ENCODE results near the gene ZNRF1. TPM values are rescaled to one million over a fixed set of nuclear protein-coding genes. Genes with fewer than 3 reads are reported as not detected.

Gene ZNRF1
- total RNA-seq (10 to 100 TPM in 1 of 6 donors, 1 to 10 TPM in 5; 5.4 to 11.4 (median 8.1) TPM), polyA plus RNA-seq (1 to 10 TPM; 5.3 to 7.9 TPM)

DNA sequence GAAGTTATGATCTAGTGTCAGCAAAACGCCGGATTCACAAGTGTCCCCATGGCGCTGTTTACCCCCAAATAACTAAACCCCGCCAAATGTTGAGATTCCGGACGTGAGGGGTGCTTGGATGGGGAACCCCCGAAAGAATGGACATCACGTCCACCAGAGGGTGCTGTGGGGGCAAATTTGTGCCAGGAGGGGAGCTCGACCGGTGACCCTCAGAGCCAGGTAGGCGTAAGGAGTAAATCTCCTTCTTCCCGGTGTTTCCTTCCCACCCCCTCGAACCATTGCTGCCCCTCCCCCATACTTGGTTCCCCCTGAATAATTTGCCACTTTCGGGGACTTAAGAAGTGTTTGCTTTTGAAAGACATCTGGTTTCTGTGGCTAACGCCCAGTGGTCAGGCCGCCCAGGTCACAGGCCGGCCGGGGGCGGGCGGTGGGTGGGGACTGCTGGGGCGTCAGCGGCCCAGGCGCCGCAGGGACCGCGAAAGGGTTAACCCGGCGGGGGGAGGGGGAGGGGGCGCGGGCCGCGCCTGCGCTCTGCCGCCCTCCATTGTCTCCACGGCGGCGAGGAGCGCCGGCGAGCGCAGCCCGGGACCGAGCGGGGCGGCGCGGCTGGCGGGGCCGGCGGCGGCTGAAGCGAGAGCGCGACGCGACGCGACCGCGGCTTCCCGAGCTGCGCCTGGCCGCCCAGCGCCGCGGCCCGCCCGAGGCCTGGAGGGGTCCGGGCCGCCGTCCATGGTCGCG lies at the start of gene ZNRF1:
ZNRF1 (plus strand) TSS at position 544 of the 738 bp plus-strand sequence. CDS start 648 bp downstream, outside the sequence.
- ATAC-seq (peak; percentile 84 to 89 (median 86)), FAIRE-seq (no peak), DNase-seq (peak; percentile 75 to 95 (median 87))
- no peaks in the 10 kb centered on the region for H3K36me3 ChIP-seq
- intact Hi-C loops (cut with DNase I): loop anchor here in 2 of 3 donors (5.0 kb wide), 1 partner anchor 114 kb away; no protein-coding TSS in a partner anchor
- no peaks in the 10 kb centered on the region for H3K27me3 ChIP-seq
- peaks cover 5 to 16% (median 7%) of the 10 kb centered on the region in 3 donors for H3K4me1 ChIP-seq
- H3K9me3 ChIP-seq: no peaks in the 10 kb centered on the region
- H3K4me3 ChIP-seq: peak within 1 kb of the TSS; percentile 63 to 87 (median 73)
- 1% methylated on average over 30 to 73 of the region's 73 CpGs for WGBS, 2 donors
- TF ChIP-seq, protein P1, sequence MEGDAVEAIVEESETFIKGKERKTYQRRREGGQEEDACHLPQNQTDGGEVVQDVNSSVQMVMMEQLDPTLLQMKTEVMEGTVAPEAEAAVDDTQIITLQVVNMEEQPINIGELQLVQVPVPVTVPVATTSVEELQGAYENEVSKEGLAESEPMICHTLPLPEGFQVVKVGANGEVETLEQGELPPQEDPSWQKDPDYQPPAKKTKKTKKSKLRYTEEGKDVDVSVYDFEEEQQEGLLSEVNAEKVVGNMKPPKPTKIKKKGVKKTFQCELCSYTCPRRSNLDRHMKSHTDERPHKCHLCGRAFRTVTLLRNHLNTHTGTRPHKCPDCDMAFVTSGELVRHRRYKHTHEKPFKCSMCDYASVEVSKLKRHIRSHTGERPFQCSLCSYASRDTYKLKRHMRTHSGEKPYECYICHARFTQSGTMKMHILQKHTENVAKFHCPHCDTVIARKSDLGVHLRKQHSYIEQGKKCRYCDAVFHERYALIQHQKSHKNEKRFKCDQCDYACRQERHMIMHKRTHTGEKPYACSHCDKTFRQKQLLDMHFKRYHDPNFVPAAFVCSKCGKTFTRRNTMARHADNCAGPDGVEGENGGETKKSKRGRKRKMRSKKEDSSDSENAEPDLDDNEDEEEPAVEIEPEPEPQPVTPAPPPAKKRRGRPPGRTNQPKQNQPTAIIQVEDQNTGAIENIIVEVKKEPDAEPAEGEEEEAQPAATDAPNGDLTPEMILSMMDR (IDR thresholded peaks at IDR 0.05): peak; percentile 37 to 62 (median 50)
- peak within 1 kb of the TSS; percentile 54 to 84 (median 70) for H3K27ac ChIP-seq

GRCh38 chr16:74949309-74949708 lies 49.5 kb upstream of the ZNRF1 start:
- intact Hi-C loops (cut with DNase I): no loop called here
- FAIRE-seq (no peak), DNase-seq (no peak), ATAC-seq (no peak)
- Histone ChIP-seq H3K27ac (no peak overlapping the region), H3K9me3 (no peaks in the 10 kb centered on the region), H3K4me1 (no peaks in the 10 kb centered on the region), H3K4me3 (no peak overlapping the region), H3K27me3 (no peaks in the 10 kb centered on the region), H3K36me3 (peaks cover 0 to 15% (median 0%) of the 10 kb centered on the region in 3 donors)
- TF ChIP-seq, protein P1 (IDR thresholded peaks at IDR 0.05): no peak
- 98 to 99% methylated on average over 3 of the region's 3 CpGs for WGBS, 2 donors

DNA sequence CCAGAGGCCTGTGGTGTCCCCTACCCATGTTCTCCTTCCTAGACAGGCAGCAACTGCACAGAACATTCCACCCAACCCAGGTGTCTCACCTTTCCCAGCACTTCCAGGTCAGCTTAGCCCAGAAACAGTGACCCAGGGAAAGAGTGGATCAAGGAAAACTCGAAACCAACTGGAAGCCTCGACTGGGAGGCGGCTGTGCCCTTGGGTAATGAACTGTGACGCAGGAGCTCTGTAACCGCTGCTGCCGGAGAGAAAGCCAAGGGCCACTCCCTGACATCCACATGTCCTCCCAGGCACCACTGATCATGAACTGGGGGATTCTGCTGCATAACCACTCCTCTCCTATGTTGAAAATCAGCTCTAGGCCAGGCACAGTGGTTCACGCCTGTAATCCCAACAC lies 48.3 kb upstream of the ZNRF1 start:
- Histone ChIP-seq H3K4me1 (no peaks in the 10 kb centered on the region), H3K36me3 (peaks cover 0 to 17% (median 4%) of the 10 kb centered on the region in 3 donors), H3K9me3 (no peaks in the 10 kb centered on the region), H3K27me3 (no peaks in the 10 kb centered on the region), H3K4me3 (no peak overlapping the region), H3K27ac (no peak overlapping the region)
- no peak for ATAC-seq
- intact Hi-C loops (cut with DNase I): no loop called here
- TF ChIP-seq, protein P1 (IDR thresholded peaks at IDR 0.05): no peak
- no peak for FAIRE-seq
- WGBS, 2 donors: 93 to 95% methylated on average over 7 of the region's 7 CpGs
- no peak for DNase-seq

GRCh38 chr16:74951206-74951605 lies 47.6 kb upstream of the ZNRF1 start:
- FAIRE-seq: no peak

More at GRCh38 chr16:74951206-74951605, 47.6 kb upstream of the ZNRF1 start:
- Histone ChIP-seq H3K4me1 (no peaks in the 10 kb centered on the region), H3K27ac (no peak overlapping the region), H3K9me3 (no peaks in the 10 kb centered on the region), H3K27me3 (no peaks in the 10 kb centered on the region), H3K36me3 (peaks cover 0 to 24% (median 4%) of the 10 kb centered on the region in 3 donors), H3K4me3 (no peak overlapping the region)
- TF ChIP-seq, protein P1 (IDR thresholded peaks at IDR 0.05): no peak
- no peak for DNase-seq
- intact Hi-C loops (cut with DNase I): no loop called here
- 94% methylated on average over 11 of the region's 11 CpGs for WGBS, 2 donors
- ATAC-seq: no peak
